Urinary bladder (tissue), 4 donors: ENCODE data around the gene TRIM75. TPM values are rescaled to one million over a fixed set of nuclear protein-coding genes. Genes with fewer than 3 reads are reported as not detected.
"Not testable (repeated sequence)": the region's sequence is repeated elsewhere in the genome, so short reads cannot be mapped to it uniquely, and the experiment has no call there.

Source experiments
- DNase-seq: peaks from one replicate; pipeline ENCODE4 v3.0.0-alpha.2; 2015; ENCODE audit errors: extremely low spot score
- H3K27ac ChIP-seq: one replicate; pipeline ENCODE4 v1.5.1; 2013; ENCODE audit warnings: low read depth, mild to moderate bottlenecking, moderate library complexity
- H3K36me3 ChIP-seq: one replicate; pipeline ENCODE4 v1.6.1; 2013; ENCODE audit warnings: mild to moderate bottlenecking, moderate library complexity; ENCODE audit not compliant: insufficient read depth
- H3K4me1 ChIP-seq: one replicate; pipeline ENCODE4 v1.6.1; 2013; ENCODE audit warnings: mild to moderate bottlenecking, moderate library complexity; ENCODE audit not compliant: insufficient read depth
- H3K4me3 ChIP-seq: one replicate; pipeline ENCODE4 v1.5.1; 2013; ENCODE audit warnings: low read depth, low read length
- WGBS: extraction: QIAGEN DNeasy Blood & Tissue Kit; methylation state at CpG from one replicate; pipeline ENCODE4 v1.1.7; 2013; 5-methylcytosine and 5-hydroxymethylcytosine counted together
- polyA plus RNA-seq: library from polyadenylated mRNA; stranded (reverse); fragments of 200-250 nt; gene quantifications from one replicate; pipeline ENCODE4 v1.2.3, GENCODE V29; 2013
- total RNA-seq: library from RNA; depleted of rRNA; stranded (reverse); fragments of >200 nt; gene quantifications from one replicate; pipeline ENCODE4 v1.2.3, GENCODE V29; 2014
- donor health status: healthy with polysubstance abuse.
- donor health status: healthy.

TRIM75 gene
- total RNA-seq (not detected), polyA plus RNA-seq (not detected)

DNA sequence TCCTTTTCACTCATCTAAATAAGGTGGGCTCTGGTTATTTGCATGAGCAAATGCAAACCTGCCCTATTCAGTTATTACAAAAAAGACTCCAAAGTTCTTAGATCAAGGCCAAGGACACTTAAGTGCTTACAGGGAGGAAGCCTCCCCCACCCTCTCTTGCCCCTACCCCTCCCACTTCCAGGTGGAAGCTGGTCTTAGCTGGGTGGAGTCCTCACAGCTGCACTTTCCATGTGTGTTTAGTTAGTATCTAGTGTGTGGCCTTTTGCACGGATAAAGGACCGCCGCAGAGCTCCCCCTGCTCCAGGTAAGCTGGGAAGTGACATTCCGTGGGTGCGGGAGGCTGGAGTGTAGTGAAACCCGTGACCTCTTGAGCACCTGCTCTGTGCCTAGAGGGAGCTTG lies at the start of gene TRIM75:
Gene TRIM75 (plus strand): TSS at position 222 of the 400 bp plus-strand sequence. CDS start 5,282 bp downstream, outside the sequence.
- 76% methylated on average over 6 of the region's 6 CpGs for WGBS
- Histone ChIP-seq H3K27ac (no peak within 1 kb of the TSS), H3K36me3 (no peaks in the 10 kb centered on the region), H3K4me1 (no peaks in the 10 kb centered on the region), H3K4me3 (no peak within 1 kb of the TSS)
- no peak for DNase-seq

DNA sequence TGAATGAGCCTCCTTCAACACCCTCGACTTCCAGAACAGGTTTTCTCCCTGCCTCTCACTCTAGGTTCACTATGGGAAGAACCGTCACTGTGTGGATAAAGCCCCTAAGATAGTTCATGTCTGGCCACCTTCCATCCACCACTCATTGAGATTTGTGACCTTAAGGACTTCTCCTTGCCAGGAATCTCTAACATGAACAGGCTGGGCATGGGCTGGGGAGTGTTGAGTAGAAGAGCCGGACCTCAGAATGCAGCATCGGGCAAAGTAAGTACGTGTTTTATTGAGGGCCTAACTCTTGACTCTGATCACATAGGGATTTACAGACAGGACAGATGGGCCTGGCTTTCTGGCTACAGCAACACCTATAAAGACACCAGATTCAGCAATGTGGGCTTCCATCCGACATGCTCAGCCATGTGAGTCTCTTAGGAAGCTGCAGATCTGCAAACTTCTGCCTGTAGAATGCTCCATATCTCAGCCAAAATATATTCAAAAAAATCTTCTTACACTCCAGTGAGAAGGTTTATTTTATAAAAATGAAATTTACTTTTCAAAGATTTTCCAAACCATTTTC lies 48.2 kb upstream of the TRIM75 start:
- 61% methylated on average over 6 of the region's 6 CpGs for WGBS
- H3K36me3 ChIP-seq: no peaks in the 10 kb centered on the region
- DNase-seq: no peak
- H3K4me3 ChIP-seq: no peak overlapping the region
- H3K4me1 ChIP-seq: no peaks in the 10 kb centered on the region
- no peak overlapping the region for H3K27ac ChIP-seq

DNA sequence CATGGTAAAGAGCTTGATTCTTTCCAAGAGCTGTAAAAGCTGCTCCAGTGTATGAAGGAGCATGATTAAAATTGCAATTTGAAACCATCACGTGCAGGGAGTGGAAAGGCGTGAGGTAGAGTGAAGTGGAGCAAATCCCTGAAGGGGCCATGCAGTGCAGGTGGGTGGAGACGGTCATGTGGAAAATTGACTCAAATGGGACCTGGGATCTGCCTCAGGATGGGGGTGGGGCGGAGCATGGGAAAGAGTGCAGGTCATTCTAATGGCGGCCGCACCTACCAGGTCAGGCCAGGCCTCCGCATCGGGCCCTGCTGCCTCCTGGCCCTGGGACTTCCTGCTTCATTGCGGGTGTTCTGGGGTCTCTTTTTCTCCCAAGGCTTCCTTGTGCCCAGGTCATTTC lies 47.2 kb upstream of the TRIM75 start:
- Histone ChIP-seq H3K36me3 (no peaks in the 10 kb centered on the region), H3K27ac (no peak overlapping the region), H3K4me3 (no peak overlapping the region), H3K4me1 (no peaks in the 10 kb centered on the region)
- 85% methylated on average over 9 of the region's 9 CpGs for WGBS
- no peak for DNase-seq

DNA sequence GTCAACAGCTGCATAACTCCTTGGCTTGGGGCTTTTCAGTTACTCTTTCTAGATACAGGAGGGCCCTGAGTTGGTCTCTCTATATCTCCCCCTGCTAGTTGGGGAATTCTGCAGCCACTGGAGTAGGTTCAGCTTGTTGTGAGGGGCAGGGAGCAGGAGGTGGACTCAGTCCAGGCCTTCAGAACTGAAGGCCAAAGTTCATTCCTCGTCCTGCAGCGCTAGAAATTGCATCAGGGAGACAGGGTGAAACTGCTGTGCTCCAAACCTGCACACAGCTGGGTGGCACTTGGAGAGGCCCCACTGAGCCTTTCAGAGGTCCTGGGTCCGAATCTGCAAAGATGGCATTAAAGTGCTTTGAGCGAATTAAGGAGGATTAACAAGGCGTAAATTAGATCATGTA lies 46.8 kb upstream of the TRIM75 start:
- Histone ChIP-seq H3K36me3 (no peaks in the 10 kb centered on the region), H3K27ac (no peak overlapping the region), H3K4me1 (no peaks in the 10 kb centered on the region), H3K4me3 (no peak overlapping the region)
- no peak for DNase-seq
- 87% methylated on average over 5 of the region's 5 CpGs for WGBS

DNA sequence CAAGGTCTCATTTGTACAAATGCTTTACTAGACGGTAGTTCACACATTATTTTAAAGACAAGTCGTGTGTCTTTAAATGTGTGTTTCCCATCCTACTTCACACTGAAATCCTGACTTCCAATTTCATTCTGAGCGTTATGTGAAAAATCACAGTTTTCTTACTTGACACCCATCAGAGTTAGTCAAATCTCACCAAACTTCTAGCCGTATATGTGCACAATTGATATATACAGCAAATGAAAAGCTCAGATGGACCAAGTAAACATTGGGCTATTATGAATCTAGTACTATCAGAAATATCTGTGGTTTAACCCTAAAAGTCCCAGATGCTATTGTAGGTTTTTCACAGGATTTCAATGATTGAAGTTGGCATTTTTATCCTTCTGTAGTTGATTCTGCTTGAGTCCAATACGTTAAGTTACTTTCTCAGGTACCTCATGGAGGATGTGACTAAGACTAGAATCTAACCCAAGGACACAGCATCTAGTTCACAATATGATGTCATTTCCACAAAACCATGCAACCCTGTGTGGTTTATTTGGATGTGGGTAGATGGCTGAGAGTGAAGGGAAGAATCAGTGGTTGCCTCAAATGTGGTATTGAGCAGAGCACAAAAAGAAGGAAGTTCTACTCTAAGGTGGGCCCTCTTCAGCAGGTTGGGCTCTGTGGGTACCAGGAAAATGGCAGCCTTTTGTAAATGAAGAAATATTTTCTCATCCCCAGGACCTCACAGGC lies 44.0 kb upstream of the TRIM75 start:
- no peak overlapping the region for H3K4me3 ChIP-seq
- no peak overlapping the region for H3K27ac ChIP-seq
- no peak for DNase-seq
- H3K36me3 ChIP-seq: no peaks in the 10 kb centered on the region
- no peaks in the 10 kb centered on the region for H3K4me1 ChIP-seq
- 77% methylated on average over 5 of the region's 5 CpGs for WGBS

DNA sequence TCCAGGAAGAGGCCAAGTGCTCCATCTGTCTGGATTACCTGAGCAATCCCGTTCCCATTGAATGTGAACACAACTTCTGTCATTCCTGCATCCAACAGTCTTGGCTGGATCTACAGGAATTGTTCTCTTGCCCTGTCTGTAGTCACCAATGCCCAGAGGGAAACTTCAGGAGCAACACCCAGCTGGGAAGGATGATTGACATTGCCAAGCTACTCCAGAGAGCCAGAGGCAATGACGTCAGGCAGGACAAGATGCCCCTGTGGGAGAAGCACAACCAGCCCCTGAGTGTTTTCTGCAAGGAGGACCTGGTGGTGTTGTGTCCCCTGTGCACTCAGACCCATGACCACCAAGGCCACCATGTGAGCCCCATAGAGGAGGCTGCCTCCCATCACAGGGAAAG lies 43.2 kb upstream of the TRIM75 start:
- no peaks in the 10 kb centered on the region for H3K4me1 ChIP-seq
- DNase-seq: no peak
- H3K4me3 ChIP-seq: no peak overlapping the region
- 75% methylated on average over 2 of the region's 2 CpGs for WGBS
- H3K36me3 ChIP-seq: no peaks in the 10 kb centered on the region
- H3K27ac ChIP-seq: no peak overlapping the region

DNA sequence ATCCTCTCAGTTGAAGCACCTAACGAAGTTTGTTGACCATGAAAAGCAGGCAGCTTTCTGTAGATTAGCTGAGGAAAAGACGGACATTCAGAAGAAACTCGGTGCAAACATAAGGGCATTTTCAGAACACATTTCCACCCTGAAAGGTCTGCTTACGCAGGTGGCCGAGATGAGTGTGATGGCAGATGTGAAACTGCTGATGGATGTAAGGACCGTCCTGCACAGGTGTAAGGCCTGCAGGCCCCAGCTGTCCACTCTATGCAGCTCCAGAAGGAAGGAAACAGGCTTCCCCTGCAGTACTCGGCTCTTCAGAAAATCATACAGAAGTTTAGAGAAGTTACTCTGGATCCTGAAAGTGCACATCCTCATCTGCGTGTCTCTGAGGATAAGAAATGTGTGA lies 42.7 kb upstream of the TRIM75 start:
- no peaks in the 10 kb centered on the region for H3K4me1 ChIP-seq
- no peak overlapping the region for H3K27ac ChIP-seq
- no peak overlapping the region for H3K4me3 ChIP-seq
- WGBS: 87% methylated on average over 8 of the region's 8 CpGs
- H3K36me3 ChIP-seq: no peaks in the 10 kb centered on the region
- no peak for DNase-seq

DNA sequence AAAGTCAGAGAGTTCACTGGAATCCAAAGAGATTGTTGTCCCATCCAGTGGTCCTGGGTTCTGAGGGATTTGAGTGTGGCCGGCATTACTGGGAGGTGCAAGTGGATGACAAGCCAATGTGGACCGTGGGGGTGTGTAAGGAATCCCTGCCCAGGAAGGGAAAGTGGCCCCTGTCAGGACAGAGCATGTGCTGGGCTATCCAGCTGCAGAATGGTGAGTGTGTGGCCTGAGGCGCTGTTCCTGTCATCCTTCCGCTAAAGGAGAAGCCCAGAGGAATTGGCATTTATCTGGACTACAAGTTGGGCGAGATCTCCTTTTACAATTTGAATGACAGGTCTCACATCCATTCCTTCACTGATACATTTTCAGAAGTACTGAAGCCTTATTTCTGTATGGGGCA lies 42.3 kb upstream of the TRIM75 start:
- H3K36me3 ChIP-seq: no peaks in the 10 kb centered on the region
- no peak overlapping the region for H3K4me3 ChIP-seq
- H3K27ac ChIP-seq: no peak overlapping the region
- no peaks in the 10 kb centered on the region for H3K4me1 ChIP-seq
- WGBS: 75% methylated on average over 5 of the region's 5 CpGs
- no peak for DNase-seq

DNA sequence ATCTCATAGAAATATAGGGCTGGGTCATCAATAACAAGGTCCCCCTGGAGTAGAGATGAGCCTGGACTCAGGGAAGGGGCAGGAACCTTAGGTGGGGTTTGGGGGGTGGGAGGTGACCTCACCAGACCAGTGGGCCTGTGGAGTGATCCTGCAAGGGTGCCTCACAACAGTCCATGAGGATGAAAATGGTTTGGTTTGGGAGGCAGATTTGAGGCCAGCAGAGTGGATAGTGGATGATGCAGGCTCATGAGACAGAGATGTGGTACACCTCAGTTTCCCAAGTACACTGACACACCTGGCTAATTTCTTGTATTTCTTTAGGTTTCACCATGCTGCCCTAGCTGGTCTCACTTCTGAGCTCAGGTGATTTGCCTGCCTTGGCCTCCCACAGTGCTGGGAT lies 40.0 kb upstream of the TRIM75 start:
- Histone ChIP-seq H3K27ac (no peak overlapping the region), H3K4me3 (no peak overlapping the region), H3K4me1 (no peaks in the 10 kb centered on the region), H3K36me3 (no peaks in the 10 kb centered on the region)
- DNase-seq: no peak

DNA sequence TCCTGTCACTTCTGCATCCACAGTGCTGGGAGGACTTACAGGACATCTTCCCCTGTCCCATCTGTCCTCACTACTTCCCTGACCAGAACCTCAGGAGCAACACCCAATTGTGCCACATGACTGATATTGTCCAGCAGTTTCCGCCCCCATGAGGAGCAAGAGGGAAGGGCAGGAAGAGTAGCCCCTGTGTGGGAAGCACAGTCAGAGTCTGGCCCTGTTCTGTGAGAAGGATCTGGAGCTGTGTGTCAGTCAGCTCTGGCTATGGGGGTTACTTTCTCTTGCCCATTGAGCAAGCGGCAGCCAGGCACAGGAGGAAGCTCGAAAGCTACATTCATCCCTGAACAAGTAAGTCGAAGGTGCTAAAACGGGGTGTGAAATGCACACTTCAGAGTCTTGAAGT lies 36.7 kb upstream of the TRIM75 start:
- Histone ChIP-seq H3K4me3 (no peak overlapping the region), H3K27ac (no peak overlapping the region), H3K4me1 (no peaks in the 10 kb centered on the region), H3K36me3 (no peaks in the 10 kb centered on the region)
- no peak for DNase-seq
- 67% methylated on average over 5 of the region's 5 CpGs for WGBS

DNA sequence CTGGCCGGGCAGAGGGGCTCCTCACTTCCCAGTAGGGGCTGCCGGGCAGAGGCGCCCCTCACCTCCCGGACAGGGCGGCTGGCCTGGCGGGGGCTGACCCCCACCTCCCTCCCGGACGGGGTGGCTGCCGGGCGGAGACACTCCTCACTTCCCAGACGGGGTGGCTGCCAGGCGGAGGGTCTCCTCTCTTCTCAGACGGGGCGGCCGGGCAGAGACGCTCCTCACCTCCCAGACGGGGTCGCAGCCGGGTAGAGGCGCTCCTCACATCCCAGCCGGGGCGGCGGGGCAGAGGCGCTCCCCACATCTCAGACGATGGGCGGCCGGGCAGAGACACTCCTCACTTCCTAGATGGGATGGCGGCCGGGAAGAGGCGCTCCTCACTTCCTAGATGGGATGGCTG lies 33.7 kb upstream of the TRIM75 start:
- not testable (repeated sequence) for H3K36me3 ChIP-seq, H3K27ac ChIP-seq, H3K4me1 ChIP-seq, DNase-seq, H3K4me3 ChIP-seq
- 94% methylated on average over 30 of the region's 30 CpGs for WGBS

DNA sequence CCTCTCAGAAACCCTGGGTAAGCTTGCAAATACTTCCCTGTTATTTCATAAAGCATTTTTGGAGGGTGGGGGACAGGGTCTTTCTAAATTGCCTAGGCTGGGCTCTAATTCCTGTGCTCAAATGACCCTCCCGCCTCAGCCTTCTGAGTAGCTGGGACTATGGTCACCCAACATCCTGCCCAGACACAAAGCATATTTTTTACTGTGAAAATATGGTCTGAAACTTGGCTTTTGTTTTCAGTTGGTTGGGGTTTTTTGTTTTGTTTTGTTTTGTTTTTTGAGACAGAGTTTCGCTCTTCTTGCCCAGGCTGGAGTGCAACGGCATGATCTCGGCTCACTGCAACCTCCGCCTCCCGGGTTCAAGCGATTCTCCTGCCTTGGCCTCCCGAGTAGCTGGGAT lies 27.9 kb upstream of the TRIM75 start:
- WGBS: 95% methylated on average over 8 of the region's 8 CpGs
- not testable (repeated sequence) for DNase-seq, H3K4me1 ChIP-seq, H3K36me3 ChIP-seq, H3K4me3 ChIP-seq, H3K27ac ChIP-seq

DNA sequence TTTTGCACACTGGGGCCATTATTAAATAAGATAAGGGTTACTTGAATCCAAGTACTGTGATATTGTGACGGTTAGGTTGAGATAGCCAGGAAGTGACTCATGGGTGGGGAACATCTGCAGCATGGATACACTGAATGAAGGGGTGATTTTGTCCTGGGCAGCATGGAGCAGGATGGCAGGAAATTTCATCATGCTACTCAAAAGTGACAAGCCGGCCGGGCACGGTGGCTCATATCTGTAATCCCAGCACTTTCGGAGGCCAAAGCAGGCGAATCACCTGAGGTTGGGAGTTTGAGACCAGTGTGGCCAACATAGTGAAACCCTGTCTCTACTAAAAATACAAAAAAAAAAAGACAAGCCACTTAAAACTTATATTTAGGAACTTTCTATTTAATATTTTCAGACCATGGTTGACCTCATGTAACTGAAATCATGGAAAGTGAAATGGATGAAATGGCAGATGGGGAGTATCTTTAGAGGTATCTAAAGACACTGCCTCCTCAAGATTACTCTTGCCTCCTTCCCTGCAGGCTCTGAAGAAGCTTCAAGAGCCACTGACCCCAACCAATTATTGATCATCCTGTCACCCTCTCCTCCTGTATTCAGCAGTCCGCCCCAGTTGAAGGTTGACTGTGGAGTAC lies 25.8 kb upstream of the TRIM75 start:
- Histone ChIP-seq H3K27ac (no peak overlapping the region), H3K4me1 (no peaks in the 10 kb centered on the region), H3K4me3 (no peak overlapping the region), H3K36me3 (no peaks in the 10 kb centered on the region)
- DNase-seq: no peak
- WGBS: 74% methylated on average over 7 of the region's 7 CpGs

DNA sequence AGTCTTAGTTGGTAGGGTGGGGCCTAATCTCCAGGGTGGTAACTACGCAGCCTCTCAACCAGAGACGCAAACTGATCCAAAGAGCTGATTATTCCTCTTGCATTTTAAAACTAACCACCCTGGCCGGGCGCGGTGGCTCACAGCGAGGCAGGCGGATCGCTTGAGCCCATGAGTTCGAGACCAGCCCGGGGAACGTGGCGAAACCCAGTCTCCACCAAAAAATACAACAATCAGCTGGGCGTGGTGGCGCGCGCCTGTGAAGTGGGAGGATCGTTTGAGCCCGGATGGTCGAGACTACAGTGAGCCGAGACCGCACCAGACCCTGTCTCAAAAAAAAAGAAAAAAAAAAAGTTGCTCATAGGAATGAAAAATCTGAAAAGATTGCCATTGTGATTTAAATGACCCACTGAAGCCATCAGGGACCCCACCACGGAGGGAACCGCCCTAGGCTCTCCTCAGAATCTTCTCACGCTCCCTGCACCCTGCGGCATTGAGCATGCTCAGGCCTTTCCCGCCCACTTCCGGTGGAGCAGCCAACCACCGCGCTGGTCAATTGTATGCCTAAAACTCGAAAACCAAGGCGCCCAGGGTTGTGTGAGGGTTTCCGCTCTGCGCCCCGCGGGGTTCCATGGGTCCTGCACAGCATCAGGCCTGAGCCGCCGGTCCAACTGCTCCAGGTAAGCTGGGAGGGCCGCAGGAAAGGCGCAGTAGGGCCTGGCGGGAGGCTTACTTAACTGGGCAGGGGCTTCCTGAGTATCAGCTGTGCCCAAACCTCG lies 22.0 kb upstream of the TRIM75 start, which contains the start of gene TRIM60:
Gene TRIM60 (plus strand): TSS at position 564 of the 776 bp plus-strand sequence. CDS start 8,074 bp downstream, outside the sequence.
- Histone ChIP-seq H3K4me3 (no peak within 1 kb of the TSS), H3K36me3 (no peaks in the 10 kb centered on the region), H3K27ac (no peak within 1 kb of the TSS), H3K4me1 (no peaks in the 10 kb centered on the region)
- no peak for DNase-seq
- WGBS: 95% methylated on average over 41 of the region's 41 CpGs
